OCI-LY3 (cell line): Measurements from ENCODE around the gene SCN4A.

Experiments used
- CTCF ChIP-seq: fragments of 200-600, 300-600 bp; sonication (generic); IDR thresholded peaks from 2 replicates; pipeline ENCODE4 v1.5.1; 2014; ENCODE audit warnings: antibody characterized with exemption, low read length, low read depth
- EZH2phosphoT487 ChIP-seq: fragments of 200-600 bp; shearing (Covaris generic); IDR thresholded peaks from 2 replicates; pipeline ENCODE4 v1.6.1; 2018; ENCODE audit warnings: antibody characterized with exemption, mixed run types, low read depth

GRCh38 chr17:63956296-63956920, 16.3 kb downstream of the SCN4A start:
- no peak for TF ChIP-seq EZH2phosphoT487
- no peak for TF ChIP-seq CTCF
